B cell (primary cell): ENCODE data around the gene TEX11. TPM values are rescaled to one million over a fixed set of nuclear protein-coding genes. Genes with fewer than 3 reads are reported as not detected.
"Not testable (repeated sequence)": the region's sequence is repeated elsewhere in the genome, so short reads cannot be mapped to it uniquely, and the experiment has no call there.

Source experiments
- ATAC-seq: fragments of 200-7000 bp; cut with Tn5 transposase; one replicate; pipeline ENCODE4 v1.10.0; 2021; ENCODE audit warnings: low read depth, mild to moderate bottlenecking, moderate number of reproducible peaks, moderate library complexity
- CTCF ChIA-PET: fragments of 350-600 bp; sonication (Branson Sonifier 250); formaldehyde crosslinking; loops from one replicate; lab custom pipeline; 2021; ENCODE audit warnings: antibody characterized with exemption, inconsistent platforms; lab: Charles Lee
- POLR2A ChIA-PET: fragments of 350-600 bp; sonication (Branson Sonifier 250); formaldehyde crosslinking; loops from one replicate; lab custom pipeline; 2021; ENCODE audit warnings: antibody characterized with exemption; lab: Charles Lee
- DNase-seq: peaks from one replicate; pipeline ENCODE4 v3.0.0; 2013
- H2AFZ ChIP-seq: 2 replicates; pipeline ENCODE4 v1.6.1; 2012; ENCODE audit warnings: mild to moderate bottlenecking, low read depth, low read length; ENCODE audit not compliant: insufficient read depth, poor library complexity, severe bottlenecking
- H3K27ac ChIP-seq, 2 donors: 1 replicate in 1 of 2; 2 replicates in 1 of 2; pipeline ENCODE4 v1.5.1; 2012 to 2013; ENCODE audit warnings: low read length in 2 of 2, mild to moderate bottlenecking in 2 of 2, moderate library complexity in 1 of 2
- H3K27me3 ChIP-seq, 4 experiments: fragments of 200-600 bp in 1 of 4; sonication (generic) in 1 of 4; replicated peaks in 1 of 4; 1 replicate in 2 of 4; 2 replicates in 2 of 4; pipeline versions ENCODE4 v1.6.1 to v1.7.0; 2013 to 2016; ENCODE audit warnings: low read length in 3 of 4, mild to moderate bottlenecking in 2 of 4, mixed read lengths in 1 of 4, moderate library complexity in 1 of 4; ENCODE audit not compliant: insufficient read depth in 4 of 4, control insufficient read depth in 3 of 4; ENCODE audit errors: control extremely low read depth in 1 of 4
- H3K36me3 ChIP-seq, 2 experiments: replicated peaks in 1 of 2; 1 replicate in 1 of 2; 2 replicates in 1 of 2; pipeline versions ENCODE4 v1.6.1 to v1.7.1; 2013; ENCODE audit warnings: low read length in 1 of 2; ENCODE audit not compliant: insufficient read depth in 2 of 2, control insufficient read depth in 1 of 2; ENCODE audit errors: control extremely low read depth in 1 of 2, extremely low read depth in 1 of 2
- H3K4me1 ChIP-seq, 2 donors: fragments of 200-600 bp in 1 of 2; sonication (generic) in 1 of 2; 1 replicate in 1 of 2; 2 replicates in 1 of 2; pipeline versions ENCODE4 v1.5.1 to v1.6.1; 2013 to 2017; ENCODE audit warnings: low read length in 2 of 2; ENCODE audit not compliant: control insufficient read depth in 2 of 2, insufficient read depth in 2 of 2
- H3K4me2 ChIP-seq: replicated peaks from 2 replicates; pipeline ENCODE3; 2012; ENCODE audit warnings: mild to moderate bottlenecking, low read depth, low read length; ENCODE audit not compliant: poor library complexity, severe bottlenecking
- H3K4me3 ChIP-seq, 5 experiments: fragments of 200-600 bp in 1 of 5; sonication (generic) in 1 of 5; 1 replicate in 3 of 5; 2 replicates in 2 of 5; pipeline versions ENCODE4 v1.5.1 to v1.7.0; 2011 to 2016; ENCODE audit warnings: low read length in 4 of 5, mild to moderate bottlenecking in 4 of 5, low read depth in 2 of 5, control low read depth in 1 of 5, moderate library complexity in 1 of 5; ENCODE audit not compliant: insufficient read depth in 1 of 5; ENCODE audit errors: control extremely low read depth in 1 of 5, extremely low read depth in 1 of 5
- H3K79me2 ChIP-seq: fragments of 200-600 bp; sonication (generic); one replicate; pipeline ENCODE4 v1.6.0; 2016; ENCODE audit warnings: low read length; ENCODE audit not compliant: control insufficient read depth, insufficient read depth
- H3K9ac ChIP-seq: fragments of 200-600 bp; sonication (generic); 2 replicates; pipeline ENCODE4 v1.6.1; 2017; ENCODE audit warnings: mild to moderate bottlenecking, low read length, moderate library complexity
- H3K9me3 ChIP-seq, 3 donors: one replicate each; pipeline versions ENCODE4 v1.6.1 to v1.7.1; 2013; ENCODE audit warnings: low read length in 2 of 3; ENCODE audit not compliant: control insufficient read depth in 2 of 3, insufficient read depth in 1 of 3; ENCODE audit errors: control extremely low read depth in 1 of 3
- H4K20me1 ChIP-seq: 2 replicates; pipeline ENCODE4 v1.6.0; 2012; ENCODE audit warnings: mild to moderate bottlenecking, low read length; ENCODE audit not compliant: insufficient read depth, control insufficient read depth, poor library complexity, severe bottlenecking
- H3K27ac Mint-ChIP-seq: one replicate; pipeline ENCODE4 v1.8.0; 2021; ENCODE audit warnings: mixed read lengths
- H3K27me3 Mint-ChIP-seq: one replicate; pipeline ENCODE4 v1.8.0; 2021; ENCODE audit warnings: mixed read lengths
- H3K4me1 Mint-ChIP-seq: one replicate; pipeline ENCODE4 v1.8.0; 2021; ENCODE audit warnings: mixed read lengths
- H3K4me3 Mint-ChIP-seq: one replicate; pipeline ENCODE4 v1.8.0; 2021; ENCODE audit warnings: mixed read lengths
- H3K9me3 Mint-ChIP-seq: one replicate; pipeline ENCODE4 v1.8.0; 2022; ENCODE audit warnings: mixed read lengths; ENCODE audit not compliant: insufficient read depth
- EZH2 ChIP-seq: IDR thresholded peaks from 2 replicates; pipeline ENCODE4 v1.6.1; 2012; ENCODE audit warnings: borderline replicate concordance, low read depth, mild to moderate bottlenecking, moderate library complexity, low read length; ENCODE audit not compliant: insufficient read depth, poor library complexity, severe bottlenecking
- WGBS: methylation state at CpG from one replicate; pipeline ENCODE4 v1.1.5; 2013; ENCODE audit warnings: missing lambda C conversion rate; ENCODE audit not compliant: insufficient coverage; 5-methylcytosine and 5-hydroxymethylcytosine counted together
- intact Hi-C: fragments of 100-400 bp; cut with micrococcal nuclease; formaldehyde crosslinking; loops from one replicate; pipeline ENCODE4 v1.10.0; 2022
- polyA plus RNA-seq: library from polyadenylated mRNA; depleted of rRNA; stranded (reverse); fragments of >200 nt; gene quantifications from 2 replicates; pipeline ENCODE4 v1.2.3, GENCODE V29; 2012
- total RNA-seq, 2 donors: library from RNA; stranded (reverse); fragments of 120-200 nt in 1 of 2; gene quantifications; 1 replicate in 1 of 2; 2 replicates in 1 of 2; pipeline versions ENCODE4 v1.2.3 to v1.2.4, GENCODE V29; 2013 to 2022
- TF ChIP-seq, protein P1 (sequence below): fragments of 200-600 bp; IDR thresholded peaks from one replicate; pipeline ENCODE4 v1.8.0; 2022; ENCODE audit warnings: antibody characterized with exemption, mild to moderate bottlenecking

Gene TEX11
- total and polyA plus RNA-seq, 2 donors (not counting 1 experiment from before 2014, with no cell fraction given), result not detected

GRCh38 chrX:70878902-70879301 is 29.6 kb downstream of the TEX11 start:
- ATAC-seq (no peak), DNase-seq (no peak)
- Histone ChIP-seq H3K36me3 (no peaks in the 10 kb centered on the region), H3K4me1 (no peaks in the 10 kb centered on the region), H3K79me2 (no peaks in the 10 kb centered on the region), H4K20me1 (no peaks in the 10 kb centered on the region), H3K27me3 (no peaks in the 10 kb centered on the region), H3K4me3 (no peak overlapping the region), H2AFZ (no peak overlapping the region), H3K9ac (no peak overlapping the region), H3K27ac (no peak overlapping the region), H3K9me3 (no peaks in the 10 kb centered on the region), H3K4me2 (no peak overlapping the region)
- no peaks in the 10 kb centered on the region for H3K9me3 Mint-ChIP-seq
- intact Hi-C loops, result no loop called here
- TF ChIP-seq, protein P1, sequence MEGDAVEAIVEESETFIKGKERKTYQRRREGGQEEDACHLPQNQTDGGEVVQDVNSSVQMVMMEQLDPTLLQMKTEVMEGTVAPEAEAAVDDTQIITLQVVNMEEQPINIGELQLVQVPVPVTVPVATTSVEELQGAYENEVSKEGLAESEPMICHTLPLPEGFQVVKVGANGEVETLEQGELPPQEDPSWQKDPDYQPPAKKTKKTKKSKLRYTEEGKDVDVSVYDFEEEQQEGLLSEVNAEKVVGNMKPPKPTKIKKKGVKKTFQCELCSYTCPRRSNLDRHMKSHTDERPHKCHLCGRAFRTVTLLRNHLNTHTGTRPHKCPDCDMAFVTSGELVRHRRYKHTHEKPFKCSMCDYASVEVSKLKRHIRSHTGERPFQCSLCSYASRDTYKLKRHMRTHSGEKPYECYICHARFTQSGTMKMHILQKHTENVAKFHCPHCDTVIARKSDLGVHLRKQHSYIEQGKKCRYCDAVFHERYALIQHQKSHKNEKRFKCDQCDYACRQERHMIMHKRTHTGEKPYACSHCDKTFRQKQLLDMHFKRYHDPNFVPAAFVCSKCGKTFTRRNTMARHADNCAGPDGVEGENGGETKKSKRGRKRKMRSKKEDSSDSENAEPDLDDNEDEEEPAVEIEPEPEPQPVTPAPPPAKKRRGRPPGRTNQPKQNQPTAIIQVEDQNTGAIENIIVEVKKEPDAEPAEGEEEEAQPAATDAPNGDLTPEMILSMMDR, result no peak
- TF ChIP-seq EZH2, result no peak
- WGBS, result no CpG with 5 or more reads among the region's 2 CpGs
- no peaks in the 10 kb centered on the region for H3K27me3 Mint-ChIP-seq
- H3K4me3 Mint-ChIP-seq, result no peak overlapping the region
- POLR2A ChIA-PET, result no interaction called here
- CTCF ChIA-PET, result no interaction called here
- H3K4me1 Mint-ChIP-seq, result no peaks in the 10 kb centered on the region
- H3K27ac Mint-ChIP-seq, result no peak overlapping the region

DNA sequence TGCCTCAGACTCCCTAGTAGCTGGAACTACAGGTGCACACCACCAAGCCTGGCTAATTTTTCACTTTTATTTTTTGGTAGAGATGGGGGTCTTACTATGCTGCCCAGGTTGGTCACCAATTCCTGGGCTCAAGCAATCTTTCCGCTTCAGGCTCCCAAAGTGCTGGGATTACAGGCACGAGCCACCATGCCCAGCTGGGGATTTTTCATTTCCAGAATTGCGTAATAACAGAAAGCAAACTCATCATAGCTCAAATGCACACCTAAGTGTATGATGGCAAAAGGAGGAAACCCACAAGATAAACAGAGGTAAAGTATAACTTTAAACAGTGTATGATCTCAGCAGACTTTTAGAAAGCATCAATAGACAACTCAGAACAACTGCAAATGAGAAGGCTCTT is 56.2 kb downstream of the TEX11 start:
- Histone ChIP-seq H3K9ac (no peak overlapping the region), H2AFZ (no peak overlapping the region), H3K9me3 (no peaks in the 10 kb centered on the region), H3K27ac (no peak overlapping the region), H3K4me3 (no peak overlapping the region), H3K36me3 (no peaks in the 10 kb centered on the region), H3K27me3 (no peaks in the 10 kb centered on the region), H3K4me1 (no peaks in the 10 kb centered on the region), H3K79me2 (no peaks in the 10 kb centered on the region), H4K20me1 (no peaks in the 10 kb centered on the region), H3K4me2 (no peak overlapping the region)
- peaks cover 5% of the 10 kb centered on the region for H3K27me3 Mint-ChIP-seq
- ATAC-seq, result no peak
- no peaks in the 10 kb centered on the region for H3K4me1 Mint-ChIP-seq
- ChIA-PET CTCF (no interaction called here), POLR2A (no interaction called here)
- no peak overlapping the region for H3K27ac Mint-ChIP-seq
- no peaks in the 10 kb centered on the region for H3K9me3 Mint-ChIP-seq
- DNase-seq, result no peak
- TF ChIP-seq EZH2, result no peak
- TF ChIP-seq, protein P1, result no peak
- intact Hi-C loops, result no loop called here
- 80% methylated on average over 1 of the region's 3 CpGs for WGBS
- no peak overlapping the region for H3K4me3 Mint-ChIP-seq

DNA sequence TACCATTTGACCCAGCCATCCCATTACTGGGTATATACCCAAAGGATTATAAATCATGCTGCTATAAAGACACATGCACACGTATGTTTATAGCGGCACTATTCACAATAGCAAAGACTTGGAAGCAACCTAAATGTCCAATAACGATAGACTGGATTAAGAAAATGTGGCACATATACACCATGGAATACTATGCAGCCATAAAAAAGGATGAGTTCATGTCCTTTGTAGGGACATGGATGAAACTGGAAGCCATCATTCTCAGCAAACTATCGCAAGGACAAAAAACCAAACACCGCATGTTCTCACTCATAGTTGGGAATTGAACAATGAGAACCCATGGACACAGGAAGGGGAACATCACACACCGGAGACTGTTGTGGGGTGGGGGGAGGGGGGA is 64.4 kb downstream of the TEX11 start:
- H3K27me3 ChIP-seq, POLR2A ChIA-PET, H3K4me1 ChIP-seq, ATAC-seq, CTCF ChIA-PET, H3K27ac ChIP-seq, DNase-seq, H3K9me3 ChIP-seq, H3K4me3 ChIP-seq, H3K79me2 ChIP-seq, H2AFZ ChIP-seq, H3K36me3 ChIP-seq, H3K27me3 Mint-ChIP-seq, intact Hi-C loops, H3K9me3 Mint-ChIP-seq, H3K9ac ChIP-seq, H3K27ac Mint-ChIP-seq, H3K4me2 ChIP-seq, H4K20me1 ChIP-seq, H3K4me3 Mint-ChIP-seq, H3K4me1 Mint-ChIP-seq: not testable (repeated sequence)
- WGBS, result no CpG with 5 or more reads among the region's 6 CpGs
